Natural killer cell treated with Interleukin-12 subunit alpha and Interleukin-12 subunit beta and Interleukin-15 and Interleukin-18, amount 100 ng/mL, for 72 hours (primary cell): ENCODE measurements around the gene CHRDL1. TPM values are rescaled to one million over a fixed set of nuclear protein-coding genes. Genes with fewer than 3 reads are reported as not detected.

ENCODE experiments used
- ATAC-seq, 2 donors: fragments of 150-1000 bp; cut with Tn5 transposase in 1 of 2; sonication (Bioruptor Pico), chemical (Tn5 transposase) in 1 of 2; 2 replicates each; pipeline ENCODE4 v1.10.0; 2021
- DNase-seq: peaks from one replicate; pipeline ENCODE4 v3.0.0; 2022; ENCODE audit warnings: low spot score
- H3K27ac Mint-ChIP-seq, 2 donors: 1 replicate in 1 of 2; 2 replicates in 1 of 2; pipeline ENCODE4 v1.8.0; 2022; ENCODE audit warnings: mixed read lengths in 2 of 2, mild to moderate bottlenecking in 1 of 2, moderate library complexity in 1 of 2
- H3K27me3 Mint-ChIP-seq, 2 donors: 1 replicate in 1 of 2; 2 replicates in 1 of 2; pipeline ENCODE4 v1.8.0; 2022; ENCODE audit warnings: mixed read lengths in 2 of 2
- H3K36me3 Mint-ChIP-seq: one replicate; pipeline ENCODE4 v1.8.0; 2022; ENCODE audit warnings: mixed read lengths
- H3K4me1 Mint-ChIP-seq, 2 donors: 1 replicate in 1 of 2; 2 replicates in 1 of 2; pipeline ENCODE4 v1.8.0; 2022; ENCODE audit warnings: low read depth in 2 of 2, mixed read lengths in 2 of 2, mild to moderate bottlenecking in 1 of 2
- H3K4me3 Mint-ChIP-seq: one replicate; pipeline ENCODE4 v1.8.0; 2022; ENCODE audit warnings: mixed read lengths
- H3K9me3 Mint-ChIP-seq: 2 replicates; pipeline ENCODE4 v1.8.0; 2022; ENCODE audit warnings: mixed read lengths
- total RNA-seq, 2 donors: library from RNA; stranded (reverse); gene quantifications; one replicate each; pipeline ENCODE4 v1.2.3, GENCODE V29; 2022

CHRDL1 gene
- total RNA-seq, 2 donors from 2014 or later = not detected

GRCh38 chrX:110732266-110732665 is 63.4 kb downstream of the CHRDL1 start:
- peaks cover 0 to 10% of the 10 kb centered on the region in 2 donors for H3K27me3 Mint-ChIP-seq
- DNase-seq (no peak), ATAC-seq (no peak)
- no peaks in the 10 kb centered on the region for H3K36me3 Mint-ChIP-seq
- H3K9me3 Mint-ChIP-seq = no peaks in the 10 kb centered on the region
- no peaks in the 10 kb centered on the region for H3K4me1 Mint-ChIP-seq
- no peak overlapping the region for H3K4me3 Mint-ChIP-seq
- no peak overlapping the region for H3K27ac Mint-ChIP-seq

GRCh38 chrX:110723844-110724243 is 71.8 kb downstream of the CHRDL1 start:
- no peak overlapping the region for H3K4me3 Mint-ChIP-seq
- no peaks in the 10 kb centered on the region for H3K36me3 Mint-ChIP-seq
- DNase-seq = no peak
- no peak for ATAC-seq
- H3K27ac Mint-ChIP-seq = no peak overlapping the region
- H3K9me3 Mint-ChIP-seq = no peaks in the 10 kb centered on the region
- peaks cover 0 to 9% of the 10 kb centered on the region in 2 donors for H3K27me3 Mint-ChIP-seq
- H3K4me1 Mint-ChIP-seq = no peaks in the 10 kb centered on the region

- Mint-ChIP-seq H3K27ac (no peak overlapping the region), H3K27me3 (peaks cover 0 to 15% of the 10 kb centered on the region in 2 donors), H3K4me3 (no peak overlapping the region), H3K4me1 (no peaks in the 10 kb centered on the region), H3K36me3 (no peaks in the 10 kb centered on the region), H3K9me3 (no peaks in the 10 kb centered on the region)
- no peak for ATAC-seq
- no peak for DNase-seq
Measured at GRCh38 chrX:110722135-110722534, 73.5 kb downstream of the CHRDL1 start.

GRCh38 chrX:110713666-110714065 is 82.0 kb downstream of the CHRDL1 start:
- peaks cover 0 to 15% of the 10 kb centered on the region in 2 donors for H3K27me3 Mint-ChIP-seq
- no peak overlapping the region for H3K27ac Mint-ChIP-seq
- H3K4me3 Mint-ChIP-seq = no peak overlapping the region
- H3K9me3 Mint-ChIP-seq = no peaks in the 10 kb centered on the region
- no peak for DNase-seq
- no peak for ATAC-seq
- H3K36me3 Mint-ChIP-seq = no peaks in the 10 kb centered on the region
- H3K4me1 Mint-ChIP-seq = no peaks in the 10 kb centered on the region

- no peak overlapping the region for H3K4me3 Mint-ChIP-seq
- no peaks in the 10 kb centered on the region for H3K4me1 Mint-ChIP-seq
- DNase-seq = no peak
- H3K27ac Mint-ChIP-seq = no peak overlapping the region
- H3K9me3 Mint-ChIP-seq = no peaks in the 10 kb centered on the region
- no peaks in the 10 kb centered on the region for H3K36me3 Mint-ChIP-seq
- ATAC-seq = no peak
- H3K27me3 Mint-ChIP-seq = peaks cover 0 to 11% of the 10 kb centered on the region in 2 donors
Measured at GRCh38 chrX:110706446-110706845, 89.2 kb downstream of the CHRDL1 start.

- H3K9me3 Mint-ChIP-seq = no peaks in the 10 kb centered on the region
- H3K4me3 Mint-ChIP-seq = no peak overlapping the region
- no peak overlapping the region for H3K27ac Mint-ChIP-seq
- H3K36me3 Mint-ChIP-seq = no peaks in the 10 kb centered on the region
- ATAC-seq = no peak
- no peaks in the 10 kb centered on the region for H3K4me1 Mint-ChIP-seq
- DNase-seq = no peak
- H3K27me3 Mint-ChIP-seq = peaks cover 0 to 11% of the 10 kb centered on the region in 2 donors
Measured at GRCh38 chrX:110703641-110704040, 92.0 kb downstream of the CHRDL1 start.

GRCh38 chrX:110699109-110699508 is 96.5 kb downstream of the CHRDL1 start:
- DNase-seq = no peak
- H3K4me3 Mint-ChIP-seq = no peak overlapping the region
- H3K27ac Mint-ChIP-seq = no peak overlapping the region
- no peaks in the 10 kb centered on the region for H3K4me1 Mint-ChIP-seq
- peaks cover 0 to 11% of the 10 kb centered on the region in 2 donors for H3K27me3 Mint-ChIP-seq
- no peaks in the 10 kb centered on the region for H3K9me3 Mint-ChIP-seq
- no peaks in the 10 kb centered on the region for H3K36me3 Mint-ChIP-seq
- ATAC-seq = no peak

- no peak for DNase-seq
- no peaks in the 10 kb centered on the region for H3K4me1 Mint-ChIP-seq
- H3K27me3 Mint-ChIP-seq = peaks cover 0 to 10% of the 10 kb centered on the region in 2 donors
- ATAC-seq = no peak
- no peaks in the 10 kb centered on the region for H3K9me3 Mint-ChIP-seq
- no peaks in the 10 kb centered on the region for H3K36me3 Mint-ChIP-seq
- H3K4me3 Mint-ChIP-seq = no peak overlapping the region
- no peak overlapping the region for H3K27ac Mint-ChIP-seq
Measured at GRCh38 chrX:110698696-110699095, 96.9 kb downstream of the CHRDL1 start.

- no peak overlapping the region for H3K27ac Mint-ChIP-seq
- H3K27me3 Mint-ChIP-seq = peaks cover 0 to 3% of the 10 kb centered on the region in 2 donors
- ATAC-seq (no peak), DNase-seq (no peak)
- no peak overlapping the region for H3K4me3 Mint-ChIP-seq
- no peaks in the 10 kb centered on the region for H3K36me3 Mint-ChIP-seq
- no peaks in the 10 kb centered on the region for H3K4me1 Mint-ChIP-seq
- H3K9me3 Mint-ChIP-seq = no peaks in the 10 kb centered on the region
Measured at GRCh38 chrX:110692866-110693265, 102.8 kb downstream of the CHRDL1 start.

- H3K4me1 Mint-ChIP-seq = no peaks in the 10 kb centered on the region
- DNase-seq = no peak
- no peak overlapping the region for H3K27ac Mint-ChIP-seq
- ATAC-seq = no peak
- no peaks in the 10 kb centered on the region for H3K9me3 Mint-ChIP-seq
- H3K4me3 Mint-ChIP-seq = no peak overlapping the region
- no peaks in the 10 kb centered on the region for H3K36me3 Mint-ChIP-seq
- H3K27me3 Mint-ChIP-seq = no peaks in the 10 kb centered on the region
Measured at GRCh38 chrX:110691446-110691845, 104.2 kb downstream of the CHRDL1 start.

GRCh38 chrX:110684653-110685052 is 111.0 kb downstream of the CHRDL1 start:
- Mint-ChIP-seq H3K36me3 (no peaks in the 10 kb centered on the region), H3K4me3 (no peak overlapping the region), H3K4me1 (no peaks in the 10 kb centered on the region), H3K9me3 (no peaks in the 10 kb centered on the region), H3K27ac (no peak overlapping the region), H3K27me3 (no peaks in the 10 kb centered on the region)
- no peak for DNase-seq
- ATAC-seq = no peak

- no peak overlapping the region for H3K27ac Mint-ChIP-seq
- no peaks in the 10 kb centered on the region for H3K4me1 Mint-ChIP-seq
- DNase-seq (no peak), ATAC-seq (no peak)
- H3K36me3 Mint-ChIP-seq = no peaks in the 10 kb centered on the region
- no peak overlapping the region for H3K4me3 Mint-ChIP-seq
- no peaks in the 10 kb centered on the region for H3K27me3 Mint-ChIP-seq
- no peaks in the 10 kb centered on the region for H3K9me3 Mint-ChIP-seq
Measured at GRCh38 chrX:110683925-110684324, 111.7 kb downstream of the CHRDL1 start.

GRCh38 chrX:110678591-110678990 is 117.0 kb downstream of the CHRDL1 start:
- ATAC-seq (no peak), DNase-seq (no peak)

GRCh38 chrX:110675886-110676285 is 119.7 kb downstream of the CHRDL1 start:
- Mint-ChIP-seq H3K27ac (no peak overlapping the region), H3K4me1 (no peaks in the 10 kb centered on the region), H3K4me3 (no peak overlapping the region), H3K9me3 (no peaks in the 10 kb centered on the region), H3K36me3 (no peaks in the 10 kb centered on the region), H3K27me3 (peaks cover 0 to 13% of the 10 kb centered on the region in 2 donors)
- ATAC-seq (no peak), DNase-seq (no peak)

More at GRCh38 chrX:110678591-110678990, 117.0 kb downstream of the CHRDL1 start:
- Mint-ChIP-seq H3K27me3 (peaks cover 0 to 11% of the 10 kb centered on the region in 2 donors), H3K4me1 (no peaks in the 10 kb centered on the region), H3K36me3 (no peaks in the 10 kb centered on the region), H3K9me3 (no peaks in the 10 kb centered on the region), H3K27ac (no peak overlapping the region), H3K4me3 (no peak overlapping the region)

- H3K36me3 Mint-ChIP-seq = no peaks in the 10 kb centered on the region
Measured at GRCh38 chrX:110671068-110671803, 124.4 kb downstream of the CHRDL1 start.

More at GRCh38 chrX:110671068-110671803, 124.4 kb downstream of the CHRDL1 start:
- peaks cover 0 to 8% of the 10 kb centered on the region in 2 donors for H3K27me3 Mint-ChIP-seq
- no peak overlapping the region for H3K27ac Mint-ChIP-seq
- no peaks in the 10 kb centered on the region for H3K4me1 Mint-ChIP-seq
- ATAC-seq (no peak), DNase-seq (no peak)
- no peaks in the 10 kb centered on the region for H3K9me3 Mint-ChIP-seq
- H3K4me3 Mint-ChIP-seq = no peak overlapping the region
